ENCODE results near the gene PHKB. TPM values are rescaled to one million over a fixed set of nuclear protein-coding genes. Genes with fewer than 3 reads are reported as not detected.

The PHKB gene
- total RNA-seq, 2 experiments from 2014 or later = 30.1 to 32.2 TPM

DNA sequence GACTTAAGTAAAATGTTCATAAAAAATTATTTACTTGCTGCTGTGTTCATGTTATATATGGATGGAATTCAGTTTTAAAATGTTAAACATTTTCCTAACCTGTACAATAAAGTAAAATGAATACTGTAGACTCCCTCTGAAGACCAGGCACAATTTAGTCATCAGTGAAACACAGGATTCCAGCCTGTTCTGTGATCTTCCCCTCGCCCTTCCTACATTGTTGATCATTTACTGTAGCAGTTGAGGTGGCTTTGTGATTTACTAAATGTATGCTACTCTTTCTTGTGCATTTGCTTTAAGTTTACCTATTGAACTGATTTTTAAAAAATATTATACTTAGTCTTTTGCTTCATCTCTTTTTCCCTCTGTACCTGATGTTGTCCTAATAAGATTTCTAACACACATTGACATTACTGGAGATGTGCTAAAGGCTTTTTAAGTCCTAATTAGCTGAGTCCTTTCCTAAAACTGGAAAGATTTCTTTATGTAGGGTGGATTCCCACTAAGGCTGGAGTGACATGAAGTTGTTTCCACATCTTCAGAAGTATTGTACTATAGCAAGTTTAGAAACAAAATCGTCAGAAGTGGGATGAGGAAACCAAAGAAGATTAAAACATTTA is 38.1 kb downstream of the PHKB start:
- no peak overlapping the region for H3K27ac Mint-ChIP-seq
- H3K27me3 Mint-ChIP-seq = no peaks in the 10 kb centered on the region
- DNase-seq = no peak
- POLR2A ChIA-PET = no interaction called here
- CTCF ChIA-PET = interaction anchor here (0.6 kb wide), 1 partner anchor 891 kb away, joined by 3 read pairs; no protein-coding TSS in a partner anchor
- H3K9me3 Mint-ChIP-seq = no peaks in the 10 kb centered on the region
- H3K4me3 Mint-ChIP-seq = no peak overlapping the region
- H3K4me1 Mint-ChIP-seq = peaks cover 2% of the 10 kb centered on the region
- peaks cover 35% of the 10 kb centered on the region for H3K36me3 Mint-ChIP-seq (ENCODE audit: low read depth)

DNA sequence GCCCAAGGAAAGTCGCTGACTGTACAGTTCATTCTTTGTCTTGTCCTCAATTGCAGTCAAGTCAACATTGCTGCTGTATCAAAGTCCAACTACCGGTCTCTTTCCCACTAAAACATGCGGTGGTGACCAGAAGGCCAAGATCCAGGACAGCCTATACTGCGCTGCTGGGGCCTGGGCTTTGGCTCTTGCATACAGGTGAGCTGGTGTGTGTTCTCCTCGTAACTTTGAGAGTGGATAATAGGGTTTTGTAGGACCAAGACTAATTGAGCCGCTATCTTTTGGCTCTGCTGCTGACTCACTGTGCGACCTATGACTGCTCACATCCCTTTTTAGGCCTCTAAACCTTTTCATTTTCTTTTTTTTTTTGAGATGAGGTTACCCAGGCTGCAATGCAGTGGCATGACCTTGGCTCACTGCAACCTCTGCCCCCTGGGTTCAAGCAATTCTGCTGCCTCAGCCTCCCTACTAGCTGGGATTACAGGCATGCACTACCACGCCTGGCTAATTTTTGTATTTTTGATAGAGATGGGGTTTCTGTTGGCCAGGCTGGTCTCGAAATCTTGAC is 38.7 kb downstream of the PHKB start:
- no peak for DNase-seq
- no peaks in the 10 kb centered on the region for H3K27me3 Mint-ChIP-seq
- no peaks in the 10 kb centered on the region for H3K9me3 Mint-ChIP-seq
- POLR2A ChIA-PET = no interaction called here
- no peak overlapping the region for H3K27ac Mint-ChIP-seq
- peaks cover 39% of the 10 kb centered on the region for H3K36me3 Mint-ChIP-seq (ENCODE audit: low read depth)
- CTCF ChIA-PET = no interaction called here
- no peaks in the 10 kb centered on the region for H3K4me1 Mint-ChIP-seq
- no peak overlapping the region for H3K4me3 Mint-ChIP-seq

DNA sequence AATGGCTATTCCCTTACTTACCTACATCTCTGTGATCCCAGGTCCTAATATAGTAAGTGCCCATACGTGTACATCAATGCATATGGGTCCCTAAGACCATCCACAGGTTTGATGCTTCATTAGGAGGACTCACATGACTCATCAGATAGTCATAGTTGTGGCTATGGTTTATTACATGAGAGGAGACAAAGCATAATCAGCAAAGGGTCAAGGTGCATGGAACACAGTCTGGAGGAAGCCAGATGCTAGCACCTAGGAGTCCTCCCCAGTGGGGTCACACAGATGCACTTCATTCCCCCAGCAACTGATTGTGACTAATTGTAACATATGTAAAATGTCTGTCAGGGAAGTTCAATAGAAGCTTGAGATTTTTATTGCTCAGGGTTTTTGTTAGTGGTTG is 42.8 kb downstream of the PHKB start:
- Mint-ChIP-seq H3K9me3 (no peaks in the 10 kb centered on the region), H3K4me3 (no peak overlapping the region), H3K4me1 (no peaks in the 10 kb centered on the region), H3K27me3 (no peaks in the 10 kb centered on the region), H3K36me3 (ENCODE audit: low read depth) (peaks cover 45% of the 10 kb centered on the region), H3K27ac (no peak overlapping the region)
- no peak for DNase-seq
- ChIA-PET POLR2A (no interaction called here), CTCF (no interaction called here)

DNA sequence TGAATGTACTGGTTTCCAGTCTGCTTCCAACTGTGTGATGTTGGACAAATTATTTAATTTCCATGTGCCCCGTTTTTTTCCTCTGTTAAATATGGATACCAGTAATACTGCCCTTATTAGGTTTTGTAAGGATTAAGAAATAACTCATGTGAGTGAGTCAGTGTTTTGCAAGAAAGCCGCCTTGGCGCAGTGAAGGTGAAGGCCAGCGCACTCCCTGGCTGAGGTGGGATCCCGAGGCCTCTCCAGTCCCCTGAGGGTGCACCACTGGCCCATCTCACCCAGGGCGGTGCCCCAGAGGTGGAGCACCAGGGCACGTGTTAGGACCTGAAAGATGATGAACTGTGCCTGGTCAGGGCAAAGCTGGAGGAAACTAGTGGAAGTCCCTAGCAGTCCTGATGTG is 43.5 kb downstream of the PHKB start:
- Mint-ChIP-seq H3K27me3 (no peaks in the 10 kb centered on the region), H3K4me1 (no peaks in the 10 kb centered on the region), H3K36me3 (ENCODE audit: low read depth) (peaks cover 40% of the 10 kb centered on the region), H3K9me3 (no peaks in the 10 kb centered on the region), H3K4me3 (no peak overlapping the region), H3K27ac (no peak overlapping the region)
- ChIA-PET CTCF (no interaction called here), POLR2A (no interaction called here)
- DNase-seq = no peak

DNA sequence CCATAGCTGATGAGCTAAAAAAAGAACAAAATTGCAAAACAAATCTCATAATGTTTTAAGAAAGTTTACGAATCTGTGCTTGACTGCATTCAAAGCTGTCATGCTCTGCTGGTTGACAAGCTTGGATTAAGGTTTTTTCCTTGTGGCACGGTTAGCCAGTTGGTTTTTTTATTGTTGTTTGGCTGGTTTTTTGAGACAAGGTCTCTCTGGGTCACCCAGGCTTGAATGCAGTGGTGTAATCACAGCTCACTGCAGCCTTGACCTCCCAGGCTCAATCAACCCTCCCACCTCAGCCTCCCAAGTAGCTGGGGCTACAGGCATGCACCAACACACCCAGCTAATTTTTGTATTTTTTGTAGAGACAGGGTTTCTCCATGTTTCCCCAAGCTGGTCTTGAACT is 45.7 kb downstream of the PHKB start:
- Mint-ChIP-seq H3K4me1 (no peaks in the 10 kb centered on the region), H3K9me3 (no peaks in the 10 kb centered on the region), H3K27me3 (no peaks in the 10 kb centered on the region), H3K27ac (no peak overlapping the region), H3K36me3 (ENCODE audit: low read depth) (peaks cover 39% of the 10 kb centered on the region), H3K4me3 (no peak overlapping the region)
- no peak for DNase-seq
- ChIA-PET POLR2A (no interaction called here), CTCF (interaction anchor here (1.6 kb wide), 1 partner anchor 18 kb away, joined by 5 read pairs; no protein-coding TSS in a partner anchor)

DNA sequence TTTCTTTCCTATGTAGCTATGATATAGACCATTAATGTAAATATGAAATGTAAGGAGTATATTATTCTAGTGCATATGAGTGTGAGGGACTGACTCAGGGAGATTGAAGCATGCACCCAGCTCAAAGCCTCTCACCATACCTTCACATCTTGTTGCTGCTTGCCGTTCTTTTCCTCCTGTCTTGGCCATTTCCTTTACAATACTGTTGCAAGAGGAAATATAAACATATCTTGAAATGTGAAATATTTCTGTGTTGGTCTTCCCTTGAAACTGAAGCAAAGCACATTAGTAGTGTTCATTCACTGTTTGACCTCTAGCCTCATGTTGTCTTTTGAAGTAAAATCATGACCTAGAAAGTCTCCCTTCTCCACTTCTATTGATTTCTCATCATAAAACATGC is 46.6 kb downstream of the PHKB start:
- Mint-ChIP-seq H3K4me1 (no peaks in the 10 kb centered on the region), H3K9me3 (no peaks in the 10 kb centered on the region), H3K36me3 (ENCODE audit: low read depth) (peaks cover 45% of the 10 kb centered on the region), H3K4me3 (no peak overlapping the region), H3K27ac (no peak overlapping the region), H3K27me3 (no peaks in the 10 kb centered on the region)
- CTCF ChIA-PET = interaction anchor here (0.8 to 1.6 kb wide), 2 partner anchors 13 to 19 kb away, joined by 3 to 5 read pairs; no protein-coding TSS in a partner anchor
- no peak for DNase-seq
- POLR2A ChIA-PET = no interaction called here

DNA sequence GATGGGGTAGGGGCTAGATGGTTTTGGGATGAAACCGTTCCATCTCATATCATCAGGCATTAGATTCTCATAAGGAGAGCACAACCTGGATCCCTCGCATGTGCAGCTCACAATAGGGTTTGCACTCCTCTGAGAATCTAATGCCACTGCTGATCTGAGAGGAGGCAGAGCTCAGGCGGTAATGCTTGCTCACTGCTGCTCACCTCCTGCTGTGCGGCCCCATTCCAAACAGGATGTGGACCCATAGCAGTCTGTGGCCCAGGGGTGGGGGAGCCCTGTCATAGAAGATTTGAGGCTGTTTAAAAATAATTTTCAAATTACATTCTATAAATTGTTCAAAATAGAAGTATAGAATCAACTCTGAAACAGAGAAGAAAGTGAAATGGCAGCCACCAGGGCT is 50.8 kb downstream of the PHKB start:
- Mint-ChIP-seq H3K4me1 (no peaks in the 10 kb centered on the region), H3K27me3 (no peaks in the 10 kb centered on the region), H3K36me3 (ENCODE audit: low read depth) (peaks cover 27% of the 10 kb centered on the region), H3K27ac (no peak overlapping the region), H3K9me3 (no peaks in the 10 kb centered on the region), H3K4me3 (no peak overlapping the region)
- DNase-seq = no peak
- ChIA-PET CTCF (interaction anchor here (1.3 to 1.7 kb wide), 2 partner anchors 12 to 21 kb away, joined by 3 read pairs; no protein-coding TSS in a partner anchor), POLR2A (no interaction called here)

DNA sequence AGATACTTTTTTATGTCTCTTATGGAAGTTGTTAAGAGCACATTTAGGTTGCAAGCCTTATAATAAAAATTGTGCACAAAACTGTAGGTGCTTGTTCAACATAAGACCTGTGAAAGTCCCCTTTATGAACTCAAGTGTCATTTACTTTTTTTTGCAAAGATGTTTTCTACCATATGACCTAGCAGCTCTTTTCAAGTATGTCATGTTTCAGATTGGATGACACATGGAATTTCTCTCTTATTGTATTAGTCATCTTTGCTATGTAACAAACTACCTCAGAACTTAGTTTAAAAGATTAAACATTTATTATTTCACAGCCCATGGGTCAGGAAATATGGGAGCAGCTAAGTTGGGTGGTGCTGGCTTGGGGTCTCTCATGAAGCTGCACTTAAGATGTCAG is 57.9 kb downstream of the PHKB start:
- Mint-ChIP-seq H3K36me3 (ENCODE audit: low read depth) (peaks cover 21% of the 10 kb centered on the region), H3K27ac (no peak overlapping the region), H3K9me3 (peaks cover 2% of the 10 kb centered on the region), H3K4me1 (peaks cover 10% of the 10 kb centered on the region), H3K4me3 (no peak overlapping the region), H3K27me3 (no peaks in the 10 kb centered on the region)
- ChIA-PET POLR2A (no interaction called here), CTCF (no interaction called here)
- no peak for DNase-seq

DNA sequence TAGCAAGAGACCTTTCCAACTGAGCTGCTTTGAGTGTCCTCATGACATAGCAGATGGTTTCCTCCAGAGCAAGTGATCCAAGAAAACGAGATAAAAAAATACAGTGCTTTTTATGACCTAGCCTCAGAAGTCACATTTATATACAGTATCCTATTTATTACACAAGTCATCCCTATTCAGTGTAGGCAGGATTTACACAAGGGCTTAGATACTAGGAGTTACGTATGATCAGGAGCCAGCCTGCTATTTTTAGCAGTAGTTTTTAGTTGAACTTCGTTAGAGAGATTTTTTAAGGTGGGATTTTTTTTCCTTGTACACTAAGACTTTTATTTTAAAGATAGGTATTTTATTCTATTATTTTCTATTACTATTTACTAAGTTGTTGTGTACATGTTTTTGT is 58.4 kb downstream of the PHKB start:
- CTCF ChIA-PET = no interaction called here
- H3K36me3 Mint-ChIP-seq (ENCODE audit: low read depth) = peaks cover 22% of the 10 kb centered on the region

DNA sequence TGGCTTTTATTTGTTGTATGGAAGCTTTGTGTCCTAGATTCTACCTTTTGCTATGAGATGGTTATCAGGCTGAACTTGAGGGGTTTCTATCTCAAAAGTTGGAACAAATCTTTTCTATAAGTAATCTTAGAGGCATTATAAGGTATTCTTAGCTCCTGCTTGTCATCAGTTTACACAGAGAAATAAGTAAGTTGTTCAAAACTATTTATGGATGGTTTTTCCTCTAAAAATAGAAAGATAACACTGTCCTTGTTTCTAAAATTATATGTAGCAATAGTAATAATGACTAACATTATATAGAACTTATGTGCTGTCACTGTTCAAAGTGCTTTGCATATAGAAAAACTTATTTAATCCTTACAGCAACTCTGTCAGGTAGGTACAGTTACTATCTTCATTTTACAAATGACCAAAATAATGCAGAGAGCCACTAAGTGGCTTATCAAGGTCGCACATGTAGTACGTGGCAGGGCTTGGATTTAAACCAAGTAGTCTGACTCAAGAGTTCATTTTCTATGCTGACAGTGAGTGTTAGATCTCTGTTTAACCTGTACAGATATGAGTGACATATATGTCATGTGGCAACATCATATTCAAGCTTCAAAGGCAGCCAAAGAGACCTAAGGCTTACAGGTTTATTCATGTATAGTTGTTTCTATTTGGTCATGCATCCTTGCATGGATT is 59.0 kb downstream of the PHKB start:
- Mint-ChIP-seq H3K9me3 (peaks cover 2% of the 10 kb centered on the region), H3K36me3 (ENCODE audit: low read depth) (peaks cover 21% of the 10 kb centered on the region), H3K27me3 (no peaks in the 10 kb centered on the region), H3K4me1 (peaks cover 10% of the 10 kb centered on the region), H3K27ac (no peak overlapping the region), H3K4me3 (no peak overlapping the region)
- no peak for DNase-seq
- CTCF ChIA-PET = no interaction called here
- POLR2A ChIA-PET = no interaction called here

More for the DNA sequence above, 58.4 kb downstream of the PHKB start:
- no peak overlapping the region for H3K27ac Mint-ChIP-seq
- H3K4me3 Mint-ChIP-seq = no peak overlapping the region
- no peak for DNase-seq
- peaks cover 10% of the 10 kb centered on the region for H3K4me1 Mint-ChIP-seq
- POLR2A ChIA-PET = no interaction called here
- H3K9me3 Mint-ChIP-seq = peaks cover 2% of the 10 kb centered on the region
- H3K27me3 Mint-ChIP-seq = no peaks in the 10 kb centered on the region

DNA sequence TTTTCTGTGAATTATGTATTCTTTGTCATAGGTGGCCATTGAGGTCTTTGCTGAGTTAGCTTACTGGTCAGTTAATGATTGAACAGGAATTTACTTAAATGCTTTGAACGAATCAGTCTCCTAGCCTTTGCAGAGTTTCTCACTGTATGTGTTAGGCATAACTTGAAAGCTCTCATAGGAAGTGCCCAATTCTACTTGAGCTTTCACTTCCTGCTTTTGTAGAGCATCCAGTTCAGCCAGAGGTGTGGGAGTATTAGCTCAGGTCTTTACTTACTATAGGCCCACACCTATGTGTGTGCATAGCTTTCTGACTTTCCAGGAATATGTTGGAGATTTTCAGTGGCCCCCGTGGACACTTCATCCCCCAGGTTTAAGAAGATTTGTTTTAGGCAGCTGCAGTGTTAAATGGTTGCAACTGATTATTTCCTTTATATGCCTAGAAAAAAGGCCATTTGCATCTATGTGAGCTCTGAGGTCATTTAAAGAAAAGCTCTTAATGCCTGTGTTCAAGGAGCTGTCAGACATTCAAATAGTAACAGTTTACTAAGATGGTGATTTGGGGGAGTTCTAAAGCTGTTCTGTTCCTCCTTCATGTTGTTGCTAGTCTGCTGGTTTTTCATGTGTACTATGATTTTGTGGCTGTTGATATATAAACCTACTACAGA is 62.3 kb downstream of the PHKB start:
- ChIA-PET POLR2A (no interaction called here), CTCF (interaction anchor here (1.3 kb wide), 1 partner anchor 11 kb away, joined by 3 read pairs; no protein-coding TSS in a partner anchor)
- H3K4me3 Mint-ChIP-seq = no peak overlapping the region
- DNase-seq = no peak
- H3K9me3 Mint-ChIP-seq = peaks cover 2% of the 10 kb centered on the region
- peaks cover 16% of the 10 kb centered on the region for H3K36me3 Mint-ChIP-seq (ENCODE audit: low read depth)
- H3K4me1 Mint-ChIP-seq = peaks cover 10% of the 10 kb centered on the region
- H3K27me3 Mint-ChIP-seq = no peaks in the 10 kb centered on the region
- no peak overlapping the region for H3K27ac Mint-ChIP-seq

DNA sequence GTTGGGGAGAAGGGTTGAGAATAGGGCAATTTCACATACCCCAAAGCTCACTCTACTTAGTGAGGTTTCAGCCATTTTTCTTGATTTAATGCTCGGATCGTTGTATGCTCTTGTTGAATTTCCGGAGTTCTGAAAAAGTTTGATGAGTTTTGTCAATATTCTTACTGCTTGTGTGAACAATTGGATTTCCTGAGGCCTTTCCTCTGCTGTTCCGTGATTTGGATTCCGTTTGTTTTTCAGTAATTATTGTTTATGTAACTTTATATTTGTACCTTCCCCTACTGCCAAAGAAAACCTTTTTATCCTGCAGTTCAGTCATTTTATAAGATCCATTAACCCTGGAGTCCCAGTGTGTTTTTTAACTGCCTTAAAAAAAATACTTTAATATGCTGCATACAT is 62.9 kb downstream of the PHKB start:
- no peak overlapping the region for H3K4me3 Mint-ChIP-seq
- H3K27ac Mint-ChIP-seq = no peak overlapping the region
- H3K4me1 Mint-ChIP-seq = peaks cover 10% of the 10 kb centered on the region
- no peak for DNase-seq
- ChIA-PET POLR2A (no interaction called here), CTCF (interaction anchor here (1.3 kb wide), 1 partner anchor 11 kb away, joined by 3 read pairs; no protein-coding TSS in a partner anchor)
- peaks cover 2% of the 10 kb centered on the region for H3K9me3 Mint-ChIP-seq
- no peaks in the 10 kb centered on the region for H3K27me3 Mint-ChIP-seq
- peaks cover 16% of the 10 kb centered on the region for H3K36me3 Mint-ChIP-seq (ENCODE audit: low read depth)

DNA sequence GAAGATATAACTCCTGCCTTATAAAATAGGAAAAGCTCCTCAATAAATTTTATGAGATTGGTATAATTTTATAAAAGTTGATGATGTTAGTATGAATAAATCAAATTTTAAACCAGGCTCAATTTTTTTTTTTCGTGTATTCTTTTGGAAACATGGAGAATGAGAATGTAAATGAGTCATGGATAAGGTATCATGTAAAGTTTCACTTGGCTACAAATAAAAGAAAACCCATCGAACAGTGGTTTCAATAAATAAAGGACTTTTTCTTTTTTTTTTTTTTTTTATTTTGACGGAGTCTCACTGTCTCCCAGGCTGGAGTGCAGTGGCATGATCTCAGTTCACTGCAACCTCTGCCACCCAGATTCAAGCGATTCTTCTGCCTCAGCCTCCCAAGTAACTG is 67.3 kb downstream of the PHKB start:
- POLR2A ChIA-PET = no interaction called here
- Mint-ChIP-seq H3K9me3 (peaks cover 10% of the 10 kb centered on the region), H3K27ac (no peak overlapping the region), H3K4me3 (no peak overlapping the region), H3K4me1 (peaks cover 4% of the 10 kb centered on the region), H3K36me3 (ENCODE audit: low read depth) (peaks cover 19% of the 10 kb centered on the region), H3K27me3 (no peaks in the 10 kb centered on the region)
- CTCF ChIA-PET = no interaction called here
- DNase-seq = no peak
